DND-41 (cell line): Measurements from ENCODE around the gene FMN2.

Source experiments
- ATAC-seq: fragments of 200-7000 bp; cut with Tn5 transposase; 3 replicates; pipeline ENCODE4 v1.9.1; 2021; ENCODE audit warnings: low read depth; ENCODE audit not compliant: insufficient read depth
- DNase-seq: peaks from one replicate; pipeline ENCODE4 v3.0.0-alpha.2; 2020
- H2AFZ ChIP-seq: 2 replicates; pipeline ENCODE4 v1.6.0; 2012; ENCODE audit warnings: low read depth, low read length
- H3K27ac ChIP-seq: 2 replicates; pipeline ENCODE4 v1.5.1; 2012; ENCODE audit warnings: low read length, inconsistent platforms
- H3K27me3 ChIP-seq: fragments of 200-600 bp; sonication (generic); 2 replicates; pipeline ENCODE4 v1.6.0; 2012; ENCODE audit warnings: low read length, mild to moderate bottlenecking, inconsistent platforms; ENCODE audit not compliant: insufficient read depth, poor library complexity
- H3K36me3 ChIP-seq: 2 replicates; pipeline ENCODE4 v1.5.1; 2012; ENCODE audit warnings: low read length, inconsistent platforms; ENCODE audit not compliant: insufficient read depth
- H3K4me1 ChIP-seq: 2 replicates; pipeline ENCODE4 v1.5.1; 2012; ENCODE audit warnings: mild to moderate bottlenecking, low read length; ENCODE audit not compliant: insufficient read depth
- H3K4me2 ChIP-seq: 2 replicates; pipeline ENCODE4 v1.6.0; 2012; ENCODE audit warnings: mild to moderate bottlenecking, moderate library complexity, low read length, inconsistent platforms; ENCODE audit not compliant: insufficient read depth
- H3K4me3 ChIP-seq, 2 experiments: fragments of 200-600 bp in 1 of 2; shearing (Covaris generic) in 1 of 2; 2 replicates each; pipeline ENCODE4 v1.5.1; 2012 to 2016; ENCODE audit warnings: inconsistent platforms in 2 of 2, low read length in 2 of 2, mild to moderate bottlenecking in 2 of 2, low read depth in 1 of 2, moderate library complexity in 1 of 2
- H3K79me2 ChIP-seq: 2 replicates; pipeline ENCODE4 v1.6.0; 2012; ENCODE audit warnings: low read length, inconsistent platforms; ENCODE audit not compliant: insufficient read depth
- H3K9ac ChIP-seq: 2 replicates; pipeline ENCODE4 v1.6.0; 2012; ENCODE audit warnings: low read depth, mild to moderate bottlenecking, inconsistent platforms, low read length, moderate library complexity
- H3K9me3 ChIP-seq: 2 replicates; pipeline ENCODE4 v1.5.1; 2012; ENCODE audit warnings: low read length, moderate library complexity, mild to moderate bottlenecking, inconsistent platforms; ENCODE audit not compliant: insufficient read depth, severe bottlenecking
- H4K20me1 ChIP-seq: 2 replicates; pipeline ENCODE4 v1.6.0; 2012; ENCODE audit warnings: low read length; ENCODE audit not compliant: insufficient read depth
- EZH2 ChIP-seq: IDR thresholded peaks from 3 replicates; pipeline ENCODE4 v1.6.1; 2012; ENCODE audit warnings: borderline replicate concordance, low read depth, mild to moderate bottlenecking, moderate library complexity, low read length, inconsistent platforms; ENCODE audit not compliant: severe bottlenecking
- TF ChIP-seq, protein P1 (sequence below): IDR thresholded peaks from 2 replicates; pipeline ENCODE4 v1.5.1; 2012; ENCODE audit warnings: borderline replicate concordance, low read length, moderate library complexity, mild to moderate bottlenecking; ENCODE audit not compliant: poor library complexity, severe bottlenecking; ENCODE audit errors: extremely low read depth

Gene FMN2

DNA sequence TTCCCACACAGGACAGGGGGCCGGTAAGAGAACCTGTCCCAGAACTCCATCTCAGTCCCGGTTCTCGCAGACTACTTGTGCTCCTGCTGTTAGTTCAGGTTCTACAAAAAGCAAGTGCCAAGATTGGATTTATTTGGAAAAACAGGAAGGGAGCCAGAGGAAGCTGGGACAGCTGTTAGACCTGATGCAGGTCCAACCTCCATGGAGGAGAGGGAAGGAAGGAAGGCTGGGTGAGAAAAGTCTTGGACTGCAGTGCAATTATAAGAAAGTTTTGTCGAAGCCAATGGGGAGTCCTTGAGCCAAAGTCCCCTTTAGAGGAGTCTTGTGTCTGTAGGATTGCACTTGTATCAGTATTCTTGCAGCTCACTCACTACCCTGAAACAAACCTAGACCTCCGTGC lies 329.1 kb downstream of the FMN2 start:
- no peak for DNase-seq
- no peaks in the 10 kb centered on the region for H3K4me1 ChIP-seq
- no peak for ATAC-seq
- no peak overlapping the region for H3K4me3 ChIP-seq
- H4K20me1 ChIP-seq, result no peaks in the 10 kb centered on the region
- no peaks in the 10 kb centered on the region for H3K27me3 ChIP-seq
- no peaks in the 10 kb centered on the region for H3K9me3 ChIP-seq
- no peaks in the 10 kb centered on the region for H3K36me3 ChIP-seq
- H3K4me2 ChIP-seq, result no peak overlapping the region
- no peak overlapping the region for H2AFZ ChIP-seq
- TF ChIP-seq EZH2, result no peak
- TF ChIP-seq, protein P1, sequence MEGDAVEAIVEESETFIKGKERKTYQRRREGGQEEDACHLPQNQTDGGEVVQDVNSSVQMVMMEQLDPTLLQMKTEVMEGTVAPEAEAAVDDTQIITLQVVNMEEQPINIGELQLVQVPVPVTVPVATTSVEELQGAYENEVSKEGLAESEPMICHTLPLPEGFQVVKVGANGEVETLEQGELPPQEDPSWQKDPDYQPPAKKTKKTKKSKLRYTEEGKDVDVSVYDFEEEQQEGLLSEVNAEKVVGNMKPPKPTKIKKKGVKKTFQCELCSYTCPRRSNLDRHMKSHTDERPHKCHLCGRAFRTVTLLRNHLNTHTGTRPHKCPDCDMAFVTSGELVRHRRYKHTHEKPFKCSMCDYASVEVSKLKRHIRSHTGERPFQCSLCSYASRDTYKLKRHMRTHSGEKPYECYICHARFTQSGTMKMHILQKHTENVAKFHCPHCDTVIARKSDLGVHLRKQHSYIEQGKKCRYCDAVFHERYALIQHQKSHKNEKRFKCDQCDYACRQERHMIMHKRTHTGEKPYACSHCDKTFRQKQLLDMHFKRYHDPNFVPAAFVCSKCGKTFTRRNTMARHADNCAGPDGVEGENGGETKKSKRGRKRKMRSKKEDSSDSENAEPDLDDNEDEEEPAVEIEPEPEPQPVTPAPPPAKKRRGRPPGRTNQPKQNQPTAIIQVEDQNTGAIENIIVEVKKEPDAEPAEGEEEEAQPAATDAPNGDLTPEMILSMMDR, result no peak
- H3K9ac ChIP-seq, result no peak overlapping the region
- H3K27ac ChIP-seq, result no peak overlapping the region
- H3K79me2 ChIP-seq, result no peaks in the 10 kb centered on the region

DNA sequence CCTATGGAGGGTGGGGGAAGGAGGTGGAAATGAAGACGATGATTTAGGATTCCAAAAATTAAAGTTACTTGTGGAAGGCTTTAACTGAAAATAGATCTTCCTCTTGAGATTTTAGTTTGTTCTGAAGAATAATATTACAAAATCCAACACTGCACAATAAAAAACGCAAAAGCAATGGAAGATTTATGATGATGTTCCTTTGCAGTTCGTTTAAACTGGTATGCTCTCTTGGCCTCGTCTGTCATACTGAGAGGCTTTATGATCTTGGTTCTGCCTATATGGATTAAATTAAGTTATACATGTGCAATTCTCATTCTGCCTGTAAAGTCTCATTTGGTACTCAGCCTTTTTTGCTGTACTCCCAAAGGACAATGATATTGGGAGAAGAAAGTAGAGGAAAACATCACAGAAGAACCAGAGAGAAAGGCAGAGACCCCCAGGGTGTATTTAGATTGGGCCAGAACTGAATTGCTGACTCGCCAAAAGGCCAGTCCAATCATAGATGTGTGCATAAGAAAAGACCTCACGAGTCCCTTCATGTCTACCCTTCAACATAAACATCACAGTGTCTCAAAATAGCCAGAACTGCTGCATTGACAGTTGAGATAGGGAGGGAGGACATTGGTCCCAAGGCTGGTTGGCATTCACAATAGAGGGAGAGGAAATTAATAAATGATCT lies 331.7 kb downstream of the FMN2 start:
- DNase-seq, result no peak
- Histone ChIP-seq H3K4me3 (no peak overlapping the region), H3K9ac (no peak overlapping the region), H3K27ac (no peak overlapping the region), H2AFZ (no peak overlapping the region), H3K9me3 (no peaks in the 10 kb centered on the region), H3K79me2 (no peaks in the 10 kb centered on the region), H3K27me3 (no peaks in the 10 kb centered on the region), H4K20me1 (no peaks in the 10 kb centered on the region), H3K36me3 (no peaks in the 10 kb centered on the region), H3K4me2 (no peak overlapping the region), H3K4me1 (no peaks in the 10 kb centered on the region)
- ATAC-seq, result no peak
- TF ChIP-seq, protein P1, result no peak
- no peak for TF ChIP-seq EZH2

DNA sequence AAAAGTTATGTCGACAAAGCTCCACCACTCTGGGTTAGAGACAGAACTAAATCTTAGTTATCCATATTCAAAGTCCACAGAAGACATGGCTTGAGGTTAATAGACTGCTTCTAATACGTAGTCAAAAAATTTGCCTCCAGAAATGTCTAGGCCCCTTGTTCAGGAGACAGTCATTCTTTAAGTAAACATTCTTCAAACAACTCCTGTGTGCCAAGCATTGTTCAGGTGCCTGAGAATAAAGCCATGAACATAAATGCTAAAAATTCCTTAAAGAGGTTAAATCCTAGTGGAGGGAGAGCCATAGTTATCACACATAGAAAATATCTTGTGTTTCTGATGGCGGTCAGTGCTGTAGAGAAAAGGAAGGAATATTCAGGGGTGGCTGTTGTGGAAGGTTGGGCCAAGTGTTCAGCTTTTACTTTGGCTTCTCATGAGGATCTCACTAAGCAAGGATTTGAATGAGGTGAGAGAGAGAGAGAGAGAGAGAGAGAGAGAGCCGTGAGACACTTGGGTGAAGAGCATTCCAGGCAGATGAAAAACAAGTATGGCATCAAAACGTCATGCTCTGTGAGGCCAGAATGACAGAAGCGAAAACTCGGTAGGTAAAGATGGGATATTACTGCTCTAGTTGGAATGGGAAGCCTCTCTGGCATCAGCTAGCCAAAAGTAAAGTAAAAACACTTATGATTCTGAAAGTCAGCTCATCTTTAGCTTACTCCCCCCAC lies 333.2 kb downstream of the FMN2 start:
- DNase-seq, result no peak
- Histone ChIP-seq H4K20me1 (no peaks in the 10 kb centered on the region), H3K4me3 (no peak overlapping the region), H3K9ac (no peak overlapping the region), H3K79me2 (no peaks in the 10 kb centered on the region), H3K4me1 (no peaks in the 10 kb centered on the region), H3K27me3 (no peaks in the 10 kb centered on the region), H3K9me3 (no peaks in the 10 kb centered on the region), H3K27ac (no peak overlapping the region), H3K4me2 (no peak overlapping the region), H3K36me3 (no peaks in the 10 kb centered on the region), H2AFZ (no peak overlapping the region)
- no peak for TF ChIP-seq EZH2
- TF ChIP-seq, protein P1, result no peak
- ATAC-seq, result no peak
